Keratinocyte (primary cell): ENCODE results near the gene AFG3L2. TPM values are rescaled to one million over a fixed set of nuclear protein-coding genes. Genes with fewer than 3 reads are reported as not detected.

Experiments
- DNase-seq: peaks from one replicate; pipeline ENCODE4 v3.0.0-alpha.2; 2011; ENCODE audit warnings: low read depth, missing footprints, low spot score
- FAIRE-seq: peaks from 2 replicates; lab custom pipeline; 2011; peaks lifted over from hg19 to GRCh38; lab: Jason Lieb, UNC
- H2AFZ ChIP-seq: 2 replicates; pipeline ENCODE4 v1.6.0; 2012; ENCODE audit warnings: low read length, control low read depth, inconsistent platforms; ENCODE audit not compliant: control insufficient read depth
- H3K27ac ChIP-seq: 2 replicates; pipeline ENCODE4 v1.5.1; 2011; ENCODE audit warnings: low read length; ENCODE audit not compliant: control insufficient read depth, insufficient read depth
- H3K27me3 ChIP-seq: 3 replicates; pipeline ENCODE4 v1.6.0; 2011; ENCODE audit warnings: low read length; ENCODE audit not compliant: control insufficient read depth, insufficient read depth; ENCODE audit errors: extremely low read depth
- H3K36me3 ChIP-seq, 2 experiments: 2 replicates in 1 of 2; 3 replicates in 1 of 2; pipeline ENCODE4 v1.5.1; 2011; ENCODE audit warnings: low read length in 2 of 2, mild to moderate bottlenecking in 1 of 2; ENCODE audit not compliant: control insufficient read depth in 2 of 2, insufficient read depth in 2 of 2; ENCODE audit errors: extremely low read depth in 1 of 2
- H3K4me1 ChIP-seq: 3 replicates; pipeline ENCODE4 v1.5.1; 2011; ENCODE audit warnings: low read length; ENCODE audit not compliant: control insufficient read depth, insufficient read depth; ENCODE audit errors: extremely low read depth
- H3K4me2 ChIP-seq: 3 replicates; pipeline ENCODE4 v1.6.0; 2011; ENCODE audit warnings: low read depth, low read length; ENCODE audit not compliant: control insufficient read depth, insufficient read depth; ENCODE audit errors: extremely low read depth
- H3K4me3 ChIP-seq, 3 experiments: fragments of 200-600 bp in 1 of 3; sonication (generic) in 1 of 3; 2 replicates in 2 of 3; 3 replicates in 1 of 3; pipeline ENCODE4 v1.5.1; 2011 to 2016; ENCODE audit warnings: low read length in 3 of 3, mild to moderate bottlenecking in 3 of 3, control low read depth in 2 of 3, inconsistent platforms in 1 of 3, low read depth in 1 of 3, mixed read lengths in 1 of 3, mixed run types in 1 of 3, moderate library complexity in 1 of 3; ENCODE audit not compliant: control insufficient read depth in 2 of 3, insufficient read depth in 2 of 3; ENCODE audit errors: extremely low read depth in 1 of 3
- H3K79me2 ChIP-seq: 2 replicates; pipeline ENCODE4 v1.6.0; 2012; ENCODE audit warnings: low read length; ENCODE audit not compliant: control insufficient read depth, insufficient read depth
- H3K9ac ChIP-seq: 3 replicates; pipeline ENCODE4 v1.6.0; 2011; ENCODE audit warnings: low read length; ENCODE audit not compliant: control insufficient read depth, insufficient read depth; ENCODE audit errors: extremely low read depth
- H3K9me1 ChIP-seq: 3 replicates; pipeline ENCODE4 v1.6.0; 2011; ENCODE audit warnings: low read length; ENCODE audit not compliant: control insufficient read depth, insufficient read depth; ENCODE audit errors: extremely low read depth
- H3K9me3 ChIP-seq: 2 replicates; pipeline ENCODE4 v1.5.1; 2012; ENCODE audit warnings: low read depth, low read length; ENCODE audit not compliant: control insufficient read depth
- H4K20me1 ChIP-seq: 3 replicates; pipeline ENCODE4 v1.6.0; 2011; ENCODE audit warnings: low read length; ENCODE audit not compliant: control insufficient read depth, insufficient read depth; ENCODE audit errors: extremely low read depth
- CTCF ChIP-seq, 3 experiments: IDR thresholded peaks in 1 of 3; conservative IDR thresholded peaks in 1 of 3; optimal IDR thresholded peaks in 1 of 3; 2 replicates in 2 of 3; 3 replicates in 1 of 3; pipeline versions ENCODE3 to v1.5.1; 2011; ENCODE audit warnings: low read length in 3 of 3, mild to moderate bottlenecking in 3 of 3, moderate library complexity in 2 of 3, control low read depth in 1 of 3, inconsistent platforms in 1 of 3; ENCODE audit not compliant: insufficient read depth in 2 of 3; ENCODE audit errors: extremely low read depth in 1 of 3
- EZH2 ChIP-seq: IDR thresholded peaks from one replicate; pipeline ENCODE4 v1.6.1; 2012; ENCODE audit warnings: inconsistent platforms, mild to moderate bottlenecking, low read length, moderate library complexity
- dilution Hi-C: fragments of 300-500 bp; cut with MboI; formaldehyde crosslinking; loops from one replicate; pipeline ENCODE4 v1.7.0; 2020; ENCODE audit warnings: low sequenced_read_pairs; ENCODE audit not compliant: extremely low pct_ligation_motif_present
- polyA plus RNA-seq, 5 experiments: library from polyadenylated mRNA; depleted of rRNA in 3 of 5; stranded (reverse) in 3 of 5; stranded (forward) in 1 of 5; unstranded in 1 of 5; fragments of >200 nt; gene quantifications; 1 replicate in 1 of 5; 2 replicates in 3 of 5; 3 replicates in 1 of 5; pipeline versions ENCODE4 v1.2.1 to v1.2.3, GENCODE V29; 2011 to 2012; ENCODE audit warnings: missing spikeins in 2 of 5, low read depth in 1 of 5, low replicate concordance in 1 of 5

The AFG3L2 gene
- polyA plus RNA-seq, 1 donor (not counting 4 experiments of a cell fraction or from before 2014, with no cell fraction given), result 47.5 TPM

DNA sequence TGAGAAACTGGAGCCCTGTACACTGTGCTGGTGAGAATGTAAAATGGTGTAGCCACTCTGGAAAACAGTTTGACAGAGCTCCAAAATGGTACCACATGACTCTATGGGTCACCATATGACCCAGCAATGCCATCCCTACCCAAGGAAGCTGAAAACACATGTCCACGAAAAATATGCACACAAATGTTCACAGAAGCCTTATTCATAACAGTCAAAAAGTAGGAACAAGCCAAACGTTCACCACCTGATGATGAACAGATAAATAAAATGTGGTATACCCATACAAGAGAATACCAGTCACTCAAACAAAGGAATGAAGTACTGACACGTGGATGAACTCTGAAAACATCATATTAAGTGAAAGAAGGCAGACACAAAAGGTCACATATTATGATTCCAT lies 4.6 kb downstream of the AFG3L2 start:
- Histone ChIP-seq H3K4me2 (no peak overlapping the region), H3K9me1 (peaks cover 5% of the 10 kb centered on the region), H3K27me3 (no peaks in the 10 kb centered on the region), H3K4me1 (peaks cover 17% of the 10 kb centered on the region), H4K20me1 (peaks cover 11% of the 10 kb centered on the region), H3K9me3 (no peaks in the 10 kb centered on the region), H3K36me3 (peaks cover 1 to 31% of the 10 kb centered on the region in 2 experiments), H3K27ac (no peak overlapping the region), H3K79me2 (peaks cover 82% of the 10 kb centered on the region), H3K4me3 (no peak overlapping the region), H3K9ac (no peak overlapping the region), H2AFZ (no peak overlapping the region)
- no peak for TF ChIP-seq EZH2
- TF ChIP-seq CTCF (optimal IDR thresholded peaks at IDR 0.05 in 1 of 3, IDR thresholded peaks at IDR 0.05 in 1 of 3, conservative IDR thresholded peaks at IDR 0.05 in 1 of 3; ENCODE audit: extremely low read depth in 1 of 3, insufficient read depth in 2 of 3, low read length in 3 of 3), result no peak
- FAIRE-seq (no peak), DNase-seq (no peak)
- dilution Hi-C loops, result no loop called here

GRCh38 chr18:12371590-12371989 lies 5.4 kb downstream of the AFG3L2 start:
- no peak for FAIRE-seq

More at GRCh38 chr18:12371590-12371989, 5.4 kb downstream of the AFG3L2 start:
- H3K4me3 ChIP-seq, result no peak overlapping the region
- no peak overlapping the region for H3K27ac ChIP-seq
- no peaks in the 10 kb centered on the region for H3K27me3 ChIP-seq
- H3K79me2 ChIP-seq, result peaks cover 87% of the 10 kb centered on the region
- peaks cover 11% of the 10 kb centered on the region for H4K20me1 ChIP-seq
- no peaks in the 10 kb centered on the region for H3K9me3 ChIP-seq
- H3K36me3 ChIP-seq, result peaks cover 3 to 37% of the 10 kb centered on the region in 2 experiments
- dilution Hi-C loops, result no loop called here
- peaks cover 5% of the 10 kb centered on the region for H3K9me1 ChIP-seq
- H3K9ac ChIP-seq, result no peak overlapping the region
- peaks cover 17% of the 10 kb centered on the region for H3K4me1 ChIP-seq
- H2AFZ ChIP-seq, result no peak overlapping the region
- no peak for TF ChIP-seq EZH2
- no peak for TF ChIP-seq CTCF (optimal IDR thresholded peaks at IDR 0.05 in 1 of 3, IDR thresholded peaks at IDR 0.05 in 1 of 3, conservative IDR thresholded peaks at IDR 0.05 in 1 of 3; ENCODE audit: extremely low read depth in 1 of 3, insufficient read depth in 2 of 3, low read length in 3 of 3)
- H3K4me2 ChIP-seq, result no peak overlapping the region
- DNase-seq, result no peak
